ENCODE data around the gene PMEPA1.

- TF ChIP-seq POLR2A (IDR thresholded peaks at IDR 0.05) (no peak), CTCF (IDR thresholded peaks at IDR 0.05) (no peak), POLR2AphosphoS5 (IDR thresholded peaks at IDR 0.05) (no peak)
Observed at GRCh38 chr20:57683287-57683686, 26.5 kb downstream of the PMEPA1 start.
